GOT3 (cell line): ENCODE measurements around the gene ART4.

ENCODE experiments used
- DNase-seq: peaks from one replicate; lab custom pipeline; 2025; ENCODE audit warnings: mixed read lengths; lab: John Stamatoyannopoulos, UW

ART4 gene

DNA sequence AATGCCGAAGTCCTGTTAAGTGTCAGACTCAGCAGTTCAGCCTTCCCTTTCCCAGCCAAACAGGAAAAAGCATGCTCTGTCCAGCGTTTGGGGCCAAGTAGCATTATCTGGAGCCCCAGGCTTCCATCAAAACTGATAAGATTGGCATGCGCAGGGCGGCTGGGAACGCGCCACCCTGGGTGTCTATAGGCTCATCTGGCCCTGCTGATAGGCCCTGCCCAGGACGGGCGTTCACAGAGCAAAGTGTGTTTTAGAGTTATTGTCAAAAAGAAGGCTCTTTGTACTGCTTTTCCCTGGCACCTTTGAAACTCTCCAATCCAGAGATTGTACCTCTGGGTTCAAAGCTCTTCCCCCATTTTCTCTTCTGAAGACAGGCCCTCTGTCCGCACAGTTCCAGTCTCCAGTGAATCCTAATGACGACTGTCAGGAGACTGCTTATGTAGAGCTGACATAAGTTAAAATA lies at the start of gene ART4:
ART4 (minus strand) TSS at position 102 of the 463 bp plus-strand sequence. CDS start 413 bp downstream, outside the sequence.
- no peak for DNase-seq

DNA sequence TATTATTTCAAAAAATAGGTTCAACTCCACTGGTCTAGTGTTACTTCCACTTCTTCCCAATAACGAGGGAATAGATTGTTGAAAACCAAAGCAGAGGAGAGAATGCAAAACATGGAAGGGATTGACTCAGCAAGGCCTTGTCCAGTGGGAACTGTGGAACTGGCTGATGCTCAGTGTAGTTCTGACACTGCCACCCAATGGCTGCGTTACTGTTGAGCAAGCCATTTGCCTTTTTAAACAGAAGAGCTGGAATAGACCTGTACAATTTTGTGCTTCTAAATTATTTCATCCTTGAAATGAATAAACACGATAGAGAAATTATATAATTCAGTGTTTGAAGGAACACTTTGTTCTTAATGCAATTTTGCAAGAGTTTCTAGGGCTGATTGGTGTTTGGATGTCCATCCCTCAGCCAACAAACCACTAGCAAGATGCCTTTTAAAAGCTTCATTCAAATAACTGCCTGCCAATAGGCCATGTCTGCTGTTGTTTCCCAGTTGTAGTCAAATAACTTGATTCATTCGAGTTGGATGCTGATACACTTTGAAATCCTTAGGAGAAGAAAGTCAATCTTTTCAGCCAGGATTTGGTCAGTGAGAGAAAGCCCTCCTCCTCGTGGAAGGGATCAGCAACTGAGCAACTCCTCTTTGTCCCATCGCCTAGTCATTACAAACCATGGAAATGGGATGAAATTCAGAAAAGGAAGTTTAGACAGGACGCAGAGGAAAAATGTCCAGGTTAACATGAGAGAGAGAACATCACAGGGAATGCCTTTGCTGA lies 49.6 kb upstream of the ART4 start:
- no peak for DNase-seq

DNA sequence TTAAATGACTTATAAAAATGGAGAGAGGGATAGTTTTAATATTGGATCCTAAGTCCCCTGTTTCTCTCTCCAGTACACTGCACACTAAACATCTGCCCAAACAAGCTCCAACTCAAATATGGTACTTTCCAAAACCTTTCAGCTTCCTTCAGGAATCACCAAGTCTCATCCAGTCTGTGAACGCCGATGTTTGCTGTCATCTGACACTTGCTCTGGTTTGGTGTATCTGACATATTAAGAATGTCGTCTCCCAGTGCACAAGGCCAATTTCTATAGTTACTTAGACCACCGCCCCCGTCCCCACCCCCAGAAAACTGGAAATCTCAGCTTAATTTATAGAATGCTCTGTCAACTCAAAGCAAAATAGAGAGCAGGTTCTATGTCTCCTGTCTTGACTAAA lies 47.4 kb upstream of the ART4 start:
- DNase-seq, result no peak

DNA sequence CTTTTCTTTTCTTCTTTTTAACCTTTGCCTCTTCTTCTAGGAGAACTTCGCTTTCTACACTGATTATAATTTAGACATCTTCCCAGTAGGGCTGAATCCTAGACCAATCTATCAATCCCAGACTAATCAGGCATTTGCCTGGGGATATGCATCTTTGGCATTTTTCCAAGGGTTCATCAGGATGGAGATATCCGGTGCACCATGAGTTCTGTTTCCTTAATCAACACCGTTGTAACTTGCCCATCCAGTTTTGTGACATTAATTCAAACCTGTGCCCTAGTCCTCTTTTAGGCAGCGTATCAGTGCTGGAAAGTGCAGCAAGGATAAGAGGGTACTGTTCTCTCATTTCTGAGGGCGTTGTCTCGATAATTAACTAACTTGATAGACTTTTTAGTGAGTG lies 42.9 kb upstream of the ART4 start:
- no peak for DNase-seq

GRCh38 chr12:14885718-14886221 lies 42.4 kb upstream of the ART4 start, which contains the start of gene MGP:
MGP (minus strand) TSS chr12:14885854; CDS start chr12:14885791, 63 bp downstream.
- no peak for DNase-seq

- DNase-seq, result no peak
These were observed 41.1 kb upstream of the ART4 start for GRCh38 chr12:14884458-14884878.

DNA sequence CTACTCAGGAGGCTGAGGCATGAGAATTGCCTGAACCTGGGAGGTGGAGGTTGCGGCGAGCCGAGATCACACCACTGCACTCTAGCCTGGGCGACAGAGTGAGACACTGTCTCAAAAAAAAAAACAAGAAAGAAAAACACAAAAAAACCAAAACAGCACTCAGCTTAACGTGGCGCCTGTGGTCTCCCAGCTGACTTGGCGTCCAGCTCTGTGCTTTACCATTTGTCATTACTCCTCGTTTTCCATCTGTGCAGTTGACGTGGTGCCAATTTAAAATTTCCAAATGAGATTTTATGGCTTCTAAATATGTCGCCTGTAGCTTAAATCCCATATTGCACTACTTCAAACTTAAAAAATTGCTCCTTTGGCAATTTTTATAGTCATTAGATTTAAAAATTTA lies 40.4 kb upstream of the ART4 start:
- DNase-seq, result no peak

GRCh38 chr12:14880890-14881453 lies 37.6 kb upstream of the ART4 start:
- DNase-seq, result no peak

DNA sequence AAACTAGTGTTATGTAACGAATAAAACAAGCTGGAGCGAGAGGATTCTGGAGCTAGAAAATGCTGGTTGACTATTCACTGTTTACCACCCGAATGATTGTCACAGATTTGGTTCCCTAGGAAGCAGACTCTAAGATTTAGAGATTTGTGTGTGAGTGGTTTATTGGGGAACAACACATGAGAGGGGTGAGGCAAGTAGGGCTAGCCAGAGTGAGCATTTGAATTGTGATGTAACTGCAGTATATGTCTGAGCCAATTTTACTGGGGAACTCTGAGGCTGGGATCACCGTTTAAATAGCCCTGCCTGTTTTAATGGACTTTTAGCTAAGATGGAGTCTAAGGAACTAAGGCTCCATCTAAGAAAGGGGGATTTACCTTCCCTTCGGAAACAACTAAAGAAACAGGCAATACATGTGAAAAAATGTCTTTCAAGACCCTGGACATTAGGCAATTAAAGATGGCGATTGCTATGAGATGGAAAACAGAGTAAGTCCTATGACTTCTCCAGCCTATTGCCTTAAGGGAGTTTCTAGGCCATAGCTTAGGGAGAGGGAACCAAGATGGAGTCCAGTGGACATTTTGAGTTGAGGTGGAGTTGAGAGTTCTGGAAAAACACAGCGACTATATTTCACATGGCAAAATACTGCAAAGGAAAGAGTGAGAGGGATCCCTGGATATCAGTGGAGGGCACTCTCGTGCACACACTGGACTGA lies 36.1 kb upstream of the ART4 start:
- DNase-seq, result no peak

DNA sequence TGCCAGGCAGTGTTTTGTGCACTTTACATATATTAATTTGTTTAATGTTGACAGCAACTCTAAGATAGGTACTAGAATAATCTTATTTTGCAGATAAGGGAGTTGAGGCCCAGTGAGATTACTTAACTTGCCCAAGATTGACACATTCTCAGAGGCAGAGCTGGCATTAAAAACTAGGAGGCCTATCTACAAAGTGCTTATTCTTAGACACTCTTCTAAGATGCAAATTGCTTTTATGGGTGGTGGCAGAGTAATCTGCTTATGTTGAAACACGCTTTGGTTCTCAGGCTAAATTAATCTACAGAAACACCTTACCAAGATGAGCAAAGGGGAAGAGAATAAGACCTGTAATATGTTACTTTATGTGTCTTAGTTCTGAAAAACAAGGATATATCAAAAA lies 35.2 kb upstream of the ART4 start:
- no peak for DNase-seq

DNA sequence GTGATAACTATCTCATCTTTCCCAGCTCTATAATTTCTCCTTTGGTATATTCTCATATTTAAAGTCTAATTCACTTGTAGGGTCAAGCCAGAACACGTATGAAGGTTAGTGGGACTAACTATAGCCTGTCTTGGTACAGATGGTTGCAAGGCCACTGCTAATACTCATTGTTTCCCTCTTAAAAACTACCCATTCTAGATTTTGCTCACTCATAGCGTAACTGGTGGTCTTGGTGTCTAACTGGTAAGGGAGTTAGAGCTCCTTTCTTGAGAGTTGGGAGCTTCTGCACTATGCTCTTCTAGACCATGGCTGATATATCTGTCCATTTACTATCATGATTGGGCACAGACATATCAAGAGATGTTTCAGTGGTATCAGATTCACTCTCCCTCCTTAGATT lies 33.5 kb upstream of the ART4 start:
- no peak for DNase-seq

DNA sequence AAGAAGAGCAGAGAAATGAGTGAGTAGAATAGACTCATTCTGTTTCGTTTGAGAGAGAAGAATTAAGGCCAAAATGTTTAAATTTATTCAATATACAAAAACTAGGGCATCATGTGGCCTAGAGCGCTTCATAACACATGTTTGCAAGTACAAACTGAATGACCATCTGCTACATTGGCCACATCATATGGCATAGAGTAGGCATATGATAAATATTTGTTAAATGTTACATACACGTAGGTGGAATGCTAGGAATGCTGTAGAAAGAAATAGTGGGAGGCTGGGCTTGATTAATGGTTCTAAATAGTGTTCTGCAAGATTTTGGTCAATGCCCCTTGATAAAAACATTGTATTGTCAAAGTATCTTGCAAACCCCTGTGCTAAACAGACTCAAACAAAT lies 31.6 kb upstream of the ART4 start:
- DNase-seq, result no peak

DNA sequence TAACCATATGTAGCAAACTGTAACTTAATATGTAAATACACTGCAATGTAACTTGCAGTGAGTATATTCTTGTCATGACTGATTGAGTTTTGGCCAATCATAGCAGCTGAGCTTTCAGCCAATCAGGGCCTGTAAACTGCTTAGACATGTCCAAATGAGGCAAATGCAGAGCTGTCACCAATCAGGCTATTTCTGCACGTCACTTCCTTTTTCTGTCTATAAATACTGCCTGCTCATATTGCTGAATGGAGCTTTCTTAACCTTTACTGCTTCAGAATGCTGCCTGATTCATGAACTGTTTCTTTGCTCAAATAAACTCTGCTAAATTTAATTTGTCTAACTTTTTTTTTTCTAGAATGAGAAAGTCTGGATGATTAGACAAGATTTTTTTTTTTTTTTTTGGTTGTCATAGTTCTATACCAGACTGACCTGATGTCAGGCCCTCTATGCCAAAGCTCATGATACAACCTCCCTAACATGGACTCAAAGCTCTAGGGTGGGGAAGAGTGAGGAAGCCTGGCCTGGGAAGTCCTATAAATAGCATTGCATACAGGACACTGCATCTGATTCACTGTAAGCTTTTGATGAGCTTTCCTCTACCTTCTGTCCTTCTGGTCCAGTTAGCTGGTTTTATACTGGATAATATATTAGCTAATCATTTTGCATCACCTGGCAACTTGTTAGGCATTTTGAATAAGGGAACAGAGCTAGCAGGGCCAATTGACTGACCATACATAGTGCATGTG lies 30.3 kb upstream of the ART4 start:
- DNase-seq, result no peak

GRCh38 chr12:14871886-14872285 lies 28.6 kb upstream of the ART4 start:
- no peak for DNase-seq

DNA sequence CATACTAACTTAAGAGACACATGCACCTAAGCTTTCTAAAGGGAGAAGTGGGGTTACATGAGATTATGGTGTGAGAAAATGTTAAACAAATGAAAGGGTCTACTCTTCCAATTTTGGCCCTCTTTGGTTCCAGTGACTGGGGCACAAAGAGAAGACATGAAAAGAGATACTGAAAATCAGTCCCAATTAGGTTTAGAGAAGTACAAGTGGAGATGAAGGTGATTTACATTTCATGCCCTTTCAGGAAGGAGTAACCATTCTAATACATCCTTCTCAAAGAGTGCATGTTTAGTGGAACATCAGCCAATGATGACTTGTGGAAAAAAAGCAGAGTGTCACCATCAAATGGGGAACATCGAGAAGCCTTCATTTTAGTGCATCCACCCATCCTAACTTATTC lies 27.9 kb upstream of the ART4 start:
- DNase-seq, result no peak

DNA sequence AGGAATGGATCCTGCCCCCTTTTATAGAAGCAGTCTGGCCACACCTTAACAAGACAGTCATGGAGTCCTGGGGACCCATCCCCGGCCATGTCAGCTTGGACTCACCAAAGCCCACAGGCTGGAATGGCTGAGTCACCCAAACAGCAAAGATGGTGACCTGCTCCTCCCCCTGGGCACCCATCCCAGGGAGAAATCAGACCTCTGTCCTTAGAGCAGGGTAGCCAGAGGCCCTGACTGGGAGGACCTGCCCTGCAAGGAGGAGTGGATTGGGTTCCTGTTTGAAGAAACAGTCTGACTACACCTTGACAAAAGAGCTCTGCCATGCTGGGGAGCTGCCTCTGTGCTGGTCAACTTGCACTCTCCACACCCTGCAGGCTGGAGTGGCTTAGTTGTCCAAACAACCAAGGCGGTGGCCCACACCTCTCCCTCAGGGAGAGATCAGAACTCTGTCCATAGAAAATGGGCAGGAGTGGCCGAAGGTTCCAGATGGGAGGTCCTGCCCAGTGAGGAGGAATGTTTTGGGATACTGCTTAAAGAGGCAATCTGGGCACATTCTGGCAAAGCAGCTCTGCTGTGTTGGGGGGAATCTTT lies 25.7 kb upstream of the ART4 start:
- no peak for DNase-seq

GRCh38 chr12:14860490-14860889 lies 17.2 kb upstream of the ART4 start:
- DNase-seq, result no peak

DNA sequence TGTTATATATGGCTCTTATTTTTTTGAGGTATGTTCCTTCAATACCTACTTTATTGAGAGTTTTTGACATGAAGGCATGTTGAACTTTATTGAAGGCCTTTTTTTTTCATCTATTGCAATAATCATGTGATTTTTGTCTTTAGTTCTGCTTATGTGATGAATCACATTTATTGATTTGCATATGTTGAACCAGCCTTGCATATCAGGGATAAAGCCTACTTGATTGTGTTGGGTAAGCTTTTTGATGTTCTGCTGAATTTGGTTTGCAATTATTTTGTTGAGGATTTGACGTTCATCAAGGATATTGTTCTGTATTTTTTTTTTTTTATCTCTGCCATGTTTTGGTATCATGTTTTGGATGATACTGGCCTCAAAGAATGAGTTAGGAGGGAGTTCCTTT lies 15.2 kb upstream of the ART4 start:
- no peak for DNase-seq

- no peak for DNase-seq
These were observed 11.4 kb upstream of the ART4 start for GRCh38 chr12:14854586-14855183.

DNA sequence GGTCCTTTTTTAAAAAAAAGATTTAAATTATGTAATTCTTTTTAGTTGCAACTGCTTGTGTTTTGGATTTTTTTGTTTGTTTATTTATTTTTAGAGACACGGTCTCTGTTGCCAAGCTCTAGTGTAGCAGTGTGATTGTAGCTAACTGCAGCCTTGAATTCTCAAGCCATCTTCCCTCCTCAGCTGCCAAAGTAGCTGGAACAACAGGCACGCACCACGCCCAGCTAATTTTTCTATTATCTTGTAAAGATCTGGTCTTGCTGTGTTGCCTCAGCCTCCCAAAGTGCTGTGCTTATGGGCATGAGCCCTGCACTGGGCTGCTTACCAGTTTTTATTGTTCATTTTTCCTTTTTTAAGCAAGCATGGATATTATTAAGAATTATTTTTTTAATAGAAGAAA lies 10.6 kb upstream of the ART4 start:
- DNase-seq, result no peak

DNA sequence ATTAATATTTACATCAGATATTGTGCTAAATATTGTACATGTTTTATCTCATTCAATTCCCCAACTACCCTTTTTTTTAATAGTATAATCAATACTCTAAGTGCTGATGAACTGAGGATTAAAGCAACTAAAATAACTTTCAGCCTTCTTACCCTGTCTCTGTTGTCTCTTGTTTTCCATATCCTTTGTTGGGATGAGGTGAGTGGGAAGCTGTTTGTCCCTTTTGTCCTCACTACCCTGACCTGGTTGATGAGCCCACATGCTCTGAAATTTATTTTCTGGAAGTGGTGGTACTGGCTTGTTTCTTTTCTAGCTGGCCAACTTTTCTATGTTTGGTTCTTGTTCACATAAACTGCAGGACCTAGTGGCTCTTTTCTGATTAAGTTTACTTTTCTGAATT lies 9.6 kb upstream of the ART4 start:
- DNase-seq, result no peak
